Neural cell (in vitro differentiated cells): ENCODE measurements around the gene MBD3L1. TPM values are rescaled to one million over a fixed set of nuclear protein-coding genes. Genes with fewer than 3 reads are reported as not detected.

Experiments
- H2AFZ ChIP-seq: fragments of 200-600, 300-800 bp; sonication (generic), shearing (Covaris generic); 2 replicates; pipeline ENCODE4 v1.6.0; 2014; ENCODE audit warnings: low read depth, mild to moderate bottlenecking, antibody characterized with exemption, low read length, moderate library complexity
- H3F3A ChIP-seq: fragments of 200-600 bp; shearing (Covaris generic); 2 replicates; pipeline ENCODE4 v1.6.1; 2016; ENCODE audit warnings: mild to moderate bottlenecking, moderate library complexity, mixed read lengths, antibody characterized with exemption, low read length; ENCODE audit not compliant: insufficient read depth, poor library complexity, severe bottlenecking
- H3K27ac ChIP-seq: fragments of 200-600, 300-800 bp; sonication (generic), shearing (Covaris generic); 2 replicates; pipeline ENCODE4 v1.5.1; 2014; ENCODE audit warnings: mild to moderate bottlenecking, low read length, moderate library complexity
- H3K27me3 ChIP-seq: fragments of 300-800, 200-600 bp; sonication (generic), shearing (Covaris generic); 2 replicates; pipeline ENCODE4 v1.6.0; 2014; ENCODE audit warnings: mild to moderate bottlenecking, low read depth, low read length, moderate library complexity; ENCODE audit not compliant: insufficient read depth
- H3K36me3 ChIP-seq: fragments of 300-800, 200-600 bp; sonication (generic), shearing (Covaris generic); 2 replicates; pipeline ENCODE4 v1.5.1; 2014; ENCODE audit warnings: mild to moderate bottlenecking, antibody characterized with exemption, low read length, moderate library complexity; ENCODE audit not compliant: insufficient read depth
- H3K4me2 ChIP-seq: fragments of 300-800, 200-600 bp; sonication (generic), shearing (Covaris generic); 2 replicates; pipeline ENCODE4 v1.6.0; 2014; ENCODE audit warnings: mild to moderate bottlenecking, low read length
- H3K4me3 ChIP-seq: fragments of 300-800, 200-600 bp; sonication (generic), shearing (Covaris generic); 2 replicates; pipeline ENCODE4 v1.5.1; 2014; ENCODE audit warnings: mild to moderate bottlenecking, low read length, moderate library complexity
- H3K79me2 ChIP-seq: fragments of 200-600 bp; shearing (Covaris generic); replicated peaks from 2 replicates; pipeline ENCODE4 v1.6.0; 2014; ENCODE audit warnings: mild to moderate bottlenecking, low read length, moderate library complexity; ENCODE audit not compliant: insufficient read depth
- H3K9ac ChIP-seq: fragments of 300-800, 200-600 bp; sonication (generic), shearing (Covaris generic); 2 replicates; pipeline ENCODE4 v1.6.1; 2016; ENCODE audit warnings: mild to moderate bottlenecking, low read length, mixed read lengths
- H3K9me2 ChIP-seq: fragments of 200-600 bp; shearing (Covaris generic); 2 replicates; pipeline ENCODE4 v1.6.1; 2016; ENCODE audit warnings: mild to moderate bottlenecking, low read length, mixed read lengths; ENCODE audit not compliant: insufficient read depth
- H3K9me3 ChIP-seq: fragments of 200-600, 300-800 bp; sonication (generic), shearing (Covaris generic); 2 replicates; pipeline ENCODE4 v1.6.1; 2016; ENCODE audit warnings: mild to moderate bottlenecking, mixed run types, low read length, moderate library complexity, mixed read lengths
- H4K20me1 ChIP-seq: fragments of 200-600 bp; shearing (Covaris generic); 2 replicates; pipeline ENCODE4 v1.6.1; 2016; ENCODE audit warnings: mild to moderate bottlenecking, mixed run types; ENCODE audit not compliant: insufficient read depth
- EP300 ChIP-seq: fragments of 450-650 bp; conservative IDR thresholded peaks from 2 replicates; pipeline ENCODE4 v1.6.1; 2014; ENCODE audit warnings: antibody characterized with exemption, mild to moderate bottlenecking, moderate library complexity; ENCODE audit not compliant: poor library complexity, severe bottlenecking
- EZH2 ChIP-seq: fragments of 200-600, 300-800 bp; shearing (Covaris generic), sonication (generic); IDR thresholded peaks from 2 replicates; pipeline ENCODE4 v1.6.1; 2014; ENCODE audit warnings: antibody characterized with exemption, low read length, borderline replicate concordance, mild to moderate bottlenecking; ENCODE audit not compliant: insufficient read depth, poor library complexity, severe bottlenecking
- MXI1 ChIP-seq: fragments of 450-650 bp; conservative IDR thresholded peaks from 2 replicates; pipeline ENCODE4 v1.6.1; 2014; ENCODE audit warnings: antibody characterized with exemption, mild to moderate bottlenecking; ENCODE audit not compliant: poor library complexity, severe bottlenecking
- POLR2AphosphoS5 ChIP-seq: IDR thresholded peaks from 2 replicates; pipeline ENCODE4 v1.6.1; 2012
- RAD21 ChIP-seq: fragments of 450-650 bp; conservative IDR thresholded peaks from 2 replicates; pipeline ENCODE4 v1.6.1; 2014; ENCODE audit warnings: antibody characterized with exemption, mild to moderate bottlenecking, moderate library complexity
- SMC3 ChIP-seq: fragments of 450-650 bp; conservative IDR thresholded peaks from 2 replicates; pipeline ENCODE4 v1.6.1; 2014; ENCODE audit warnings: antibody characterized with exemption, mild to moderate bottlenecking, moderate library complexity; ENCODE audit not compliant: poor library complexity
- TAF1 ChIP-seq: IDR thresholded peaks from 2 replicates; pipeline ENCODE4 v1.6.1; 2012; ENCODE audit warnings: low read depth
- polyA plus RNA-seq: library from polyadenylated mRNA; depleted of rRNA; stranded (reverse); fragments of >200 nt; gene quantifications from 2 replicates; pipeline ENCODE4 v1.2.3, GENCODE V29; 2014
- TF ChIP-seq, protein P1 (sequence below): fragments of 450-650 bp; IDR thresholded peaks from 2 replicates; pipeline ENCODE4 v1.5.1; 2014; ENCODE audit warnings: antibody characterized with exemption, mild to moderate bottlenecking, moderate library complexity; ENCODE audit not compliant: poor library complexity, severe bottlenecking
- TF ChIP-seq, protein P2 (sequence below): IDR thresholded peaks from 2 replicates; pipeline ENCODE4 v1.6.1; 2012; ENCODE audit warnings: borderline replicate concordance

Gene MBD3L1
- polyA plus RNA-seq, 1 donor from 2014 or later, result not detected

- TF ChIP-seq EP300 (no peak), SMC3 (no peak), POLR2AphosphoS5 (no peak), MXI1 (no peak), TAF1 (no peak), RAD21 (no peak), EZH2 (no peak)
- TF ChIP-seq, protein P1, sequence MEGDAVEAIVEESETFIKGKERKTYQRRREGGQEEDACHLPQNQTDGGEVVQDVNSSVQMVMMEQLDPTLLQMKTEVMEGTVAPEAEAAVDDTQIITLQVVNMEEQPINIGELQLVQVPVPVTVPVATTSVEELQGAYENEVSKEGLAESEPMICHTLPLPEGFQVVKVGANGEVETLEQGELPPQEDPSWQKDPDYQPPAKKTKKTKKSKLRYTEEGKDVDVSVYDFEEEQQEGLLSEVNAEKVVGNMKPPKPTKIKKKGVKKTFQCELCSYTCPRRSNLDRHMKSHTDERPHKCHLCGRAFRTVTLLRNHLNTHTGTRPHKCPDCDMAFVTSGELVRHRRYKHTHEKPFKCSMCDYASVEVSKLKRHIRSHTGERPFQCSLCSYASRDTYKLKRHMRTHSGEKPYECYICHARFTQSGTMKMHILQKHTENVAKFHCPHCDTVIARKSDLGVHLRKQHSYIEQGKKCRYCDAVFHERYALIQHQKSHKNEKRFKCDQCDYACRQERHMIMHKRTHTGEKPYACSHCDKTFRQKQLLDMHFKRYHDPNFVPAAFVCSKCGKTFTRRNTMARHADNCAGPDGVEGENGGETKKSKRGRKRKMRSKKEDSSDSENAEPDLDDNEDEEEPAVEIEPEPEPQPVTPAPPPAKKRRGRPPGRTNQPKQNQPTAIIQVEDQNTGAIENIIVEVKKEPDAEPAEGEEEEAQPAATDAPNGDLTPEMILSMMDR, result no peak
- TF ChIP-seq, protein P2, sequence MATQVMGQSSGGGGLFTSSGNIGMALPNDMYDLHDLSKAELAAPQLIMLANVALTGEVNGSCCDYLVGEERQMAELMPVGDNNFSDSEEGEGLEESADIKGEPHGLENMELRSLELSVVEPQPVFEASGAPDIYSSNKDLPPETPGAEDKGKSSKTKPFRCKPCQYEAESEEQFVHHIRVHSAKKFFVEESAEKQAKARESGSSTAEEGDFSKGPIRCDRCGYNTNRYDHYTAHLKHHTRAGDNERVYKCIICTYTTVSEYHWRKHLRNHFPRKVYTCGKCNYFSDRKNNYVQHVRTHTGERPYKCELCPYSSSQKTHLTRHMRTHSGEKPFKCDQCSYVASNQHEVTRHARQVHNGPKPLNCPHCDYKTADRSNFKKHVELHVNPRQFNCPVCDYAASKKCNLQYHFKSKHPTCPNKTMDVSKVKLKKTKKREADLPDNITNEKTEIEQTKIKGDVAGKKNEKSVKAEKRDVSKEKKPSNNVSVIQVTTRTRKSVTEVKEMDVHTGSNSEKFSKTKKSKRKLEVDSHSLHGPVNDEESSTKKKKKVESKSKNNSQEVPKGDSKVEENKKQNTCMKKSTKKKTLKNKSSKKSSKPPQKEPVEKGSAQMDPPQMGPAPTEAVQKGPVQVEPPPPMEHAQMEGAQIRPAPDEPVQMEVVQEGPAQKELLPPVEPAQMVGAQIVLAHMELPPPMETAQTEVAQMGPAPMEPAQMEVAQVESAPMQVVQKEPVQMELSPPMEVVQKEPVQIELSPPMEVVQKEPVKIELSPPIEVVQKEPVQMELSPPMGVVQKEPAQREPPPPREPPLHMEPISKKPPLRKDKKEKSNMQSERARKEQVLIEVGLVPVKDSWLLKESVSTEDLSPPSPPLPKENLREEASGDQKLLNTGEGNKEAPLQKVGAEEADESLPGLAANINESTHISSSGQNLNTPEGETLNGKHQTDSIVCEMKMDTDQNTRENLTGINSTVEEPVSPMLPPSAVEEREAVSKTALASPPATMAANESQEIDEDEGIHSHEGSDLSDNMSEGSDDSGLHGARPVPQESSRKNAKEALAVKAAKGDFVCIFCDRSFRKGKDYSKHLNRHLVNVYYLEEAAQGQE, result no peak
- peaks cover 75% of the 10 kb centered on the region for H3K36me3 ChIP-seq
- H3K9me3 ChIP-seq, result peaks cover 61% of the 10 kb centered on the region
These were observed 18.0 kb upstream of the MBD3L1 start for GRCh38 chr19:8814176-8814575.

GRCh38 chr19:8815780-8816179, 16.4 kb upstream of the MBD3L1 start:
- Histone ChIP-seq H3K27ac (no peak overlapping the region), H3F3A (no peaks in the 10 kb centered on the region), H4K20me1 (no peaks in the 10 kb centered on the region), H3K9me3 (peaks cover 48% of the 10 kb centered on the region), H3K79me2 (no peaks in the 10 kb centered on the region), H3K9ac (no peak overlapping the region), H2AFZ (no peak overlapping the region), H3K9me2 (no peaks in the 10 kb centered on the region), H3K27me3 (no peaks in the 10 kb centered on the region), H3K4me3 (no peak overlapping the region), H3K4me2 (no peak overlapping the region), H3K36me3 (peaks cover 71% of the 10 kb centered on the region)
- TF ChIP-seq MXI1 (no peak), EP300 (no peak)

More at GRCh38 chr19:8814176-8814575, 18.0 kb upstream of the MBD3L1 start:
- Histone ChIP-seq H3K4me3 (no peak overlapping the region), H3K27ac (no peak overlapping the region), H3K79me2 (no peaks in the 10 kb centered on the region), H3K27me3 (no peaks in the 10 kb centered on the region), H2AFZ (no peak overlapping the region), H3K9me2 (no peaks in the 10 kb centered on the region), H3F3A (no peaks in the 10 kb centered on the region), H3K4me2 (no peak overlapping the region), H3K9ac (no peak overlapping the region), H4K20me1 (no peaks in the 10 kb centered on the region)

- no peaks in the 10 kb centered on the region for H3K9me2 ChIP-seq
- no peaks in the 10 kb centered on the region for H3F3A ChIP-seq
- H3K27me3 ChIP-seq, result no peaks in the 10 kb centered on the region
- no peak overlapping the region for H3K27ac ChIP-seq
- H3K79me2 ChIP-seq, result no peaks in the 10 kb centered on the region
- no peak overlapping the region for H3K4me3 ChIP-seq
- no peak overlapping the region for H2AFZ ChIP-seq
- H4K20me1 ChIP-seq, result no peaks in the 10 kb centered on the region
- no peak overlapping the region for H3K4me2 ChIP-seq
- H3K36me3 ChIP-seq, result peaks cover 46% of the 10 kb centered on the region
- peaks cover 20% of the 10 kb centered on the region for H3K9me3 ChIP-seq
- no peak overlapping the region for H3K9ac ChIP-seq
- TF ChIP-seq, protein P2, result no peak
- TF ChIP-seq, protein P1, result no peak
- TF ChIP-seq EZH2 (no peak), EP300 (no peak)
These were observed 11.9 kb upstream of the MBD3L1 start for GRCh38 chr19:8820234-8820633.
